Measurements from ENCODE around the gene VARS2.

DNA sequence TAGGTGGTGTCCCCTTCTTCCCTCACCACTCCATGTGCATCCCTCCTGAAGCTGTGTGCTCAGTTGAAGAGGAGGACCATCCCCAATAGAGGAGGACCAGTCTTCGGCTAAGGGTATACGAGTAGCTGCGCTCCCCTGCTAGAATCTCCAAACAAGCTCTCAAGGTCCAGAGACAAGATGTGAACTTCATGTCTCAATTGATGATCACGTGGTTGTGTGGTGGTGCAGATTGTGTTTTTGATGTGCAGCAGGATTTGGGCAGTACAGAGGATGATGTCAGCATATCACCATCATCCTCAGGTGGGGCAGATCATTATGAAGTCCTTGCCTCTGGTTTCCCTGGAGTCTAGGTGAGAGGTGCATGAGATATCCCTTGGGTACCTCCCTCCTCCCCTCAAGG lies 49.7 kb upstream of the VARS2 start:
- TF ChIP-seq, protein P1, sequence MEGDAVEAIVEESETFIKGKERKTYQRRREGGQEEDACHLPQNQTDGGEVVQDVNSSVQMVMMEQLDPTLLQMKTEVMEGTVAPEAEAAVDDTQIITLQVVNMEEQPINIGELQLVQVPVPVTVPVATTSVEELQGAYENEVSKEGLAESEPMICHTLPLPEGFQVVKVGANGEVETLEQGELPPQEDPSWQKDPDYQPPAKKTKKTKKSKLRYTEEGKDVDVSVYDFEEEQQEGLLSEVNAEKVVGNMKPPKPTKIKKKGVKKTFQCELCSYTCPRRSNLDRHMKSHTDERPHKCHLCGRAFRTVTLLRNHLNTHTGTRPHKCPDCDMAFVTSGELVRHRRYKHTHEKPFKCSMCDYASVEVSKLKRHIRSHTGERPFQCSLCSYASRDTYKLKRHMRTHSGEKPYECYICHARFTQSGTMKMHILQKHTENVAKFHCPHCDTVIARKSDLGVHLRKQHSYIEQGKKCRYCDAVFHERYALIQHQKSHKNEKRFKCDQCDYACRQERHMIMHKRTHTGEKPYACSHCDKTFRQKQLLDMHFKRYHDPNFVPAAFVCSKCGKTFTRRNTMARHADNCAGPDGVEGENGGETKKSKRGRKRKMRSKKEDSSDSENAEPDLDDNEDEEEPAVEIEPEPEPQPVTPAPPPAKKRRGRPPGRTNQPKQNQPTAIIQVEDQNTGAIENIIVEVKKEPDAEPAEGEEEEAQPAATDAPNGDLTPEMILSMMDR (IDR thresholded peaks at IDR 0.05): no peak
- no peak for TF ChIP-seq EZH2 (IDR thresholded peaks at IDR 0.05; ENCODE audit: borderline replicate concordance, insufficient read depth, low read depth, low read length, poor library complexity, severe bottlenecking)

All from B cell (primary cell).